Aorta (tissue), 5 donors: Measurements from ENCODE around the gene FGD6. TPM values are rescaled to one million over a fixed set of nuclear protein-coding genes. Genes with fewer than 3 reads are reported as not detected.
"Not testable (repeated sequence)": the region's sequence is repeated elsewhere in the genome, so short reads cannot be mapped to it uniquely, and the experiment has no call there.

ENCODE experiments used
- ATAC-seq: fragments of 200-7000 bp; cut with Tn5 transposase; one replicate; pipeline ENCODE4 v1.9.1; 2022; ENCODE audit warnings: moderate library complexity; ENCODE audit not compliant: low FRiP score
- DNase-seq, 2 donors: peaks; one replicate each; pipeline ENCODE4 v3.0.0-alpha.2; 2020
- H3K27ac ChIP-seq, 2 donors: one replicate each; pipeline ENCODE4 v1.5.1; 2013; ENCODE audit warnings: low read length in 2 of 2, mild to moderate bottlenecking in 2 of 2, moderate library complexity in 2 of 2, control low read depth in 1 of 2, inconsistent platforms in 1 of 2, low read depth in 1 of 2
- H3K27me3 ChIP-seq, 2 donors: one replicate each; pipeline ENCODE4 v1.6.1; 2013; ENCODE audit warnings: control low read depth in 1 of 2, low read length in 1 of 2, mild to moderate bottlenecking in 1 of 2, moderate library complexity in 1 of 2; ENCODE audit not compliant: insufficient read depth in 2 of 2, control insufficient read depth in 1 of 2
- H3K36me3 ChIP-seq, 2 donors: one replicate each; pipeline ENCODE4 v1.6.1; 2013; ENCODE audit warnings: control low read depth in 1 of 2, low read length in 1 of 2, mild to moderate bottlenecking in 1 of 2; ENCODE audit not compliant: insufficient read depth in 2 of 2, control insufficient read depth in 1 of 2
- H3K4me1 ChIP-seq, 2 donors: one replicate each; pipeline ENCODE4 v1.6.1; 2013; ENCODE audit warnings: low read length in 2 of 2, control low read depth in 1 of 2, mild to moderate bottlenecking in 1 of 2, moderate library complexity in 1 of 2; ENCODE audit not compliant: insufficient read depth in 2 of 2, control insufficient read depth in 1 of 2
- H3K4me3 ChIP-seq, 2 donors: one replicate each; pipeline ENCODE4 v1.5.1; 2013; ENCODE audit warnings: low read length in 2 of 2, control low read depth in 1 of 2, mild to moderate bottlenecking in 1 of 2
- H3K9me3 ChIP-seq: one replicate; pipeline ENCODE4 v1.6.1; 2013; ENCODE audit warnings: mild to moderate bottlenecking, low read length; ENCODE audit not compliant: control insufficient read depth
- WGBS, 2 donors: extraction: QIAGEN DNeasy Blood & Tissue Kit; methylation state at CpG; one replicate each; pipeline ENCODE4 v1.1.7; 2013; 5-methylcytosine and 5-hydroxymethylcytosine counted together
- intact Hi-C, 2 donors: fragments of 100-400 bp; cut with DNase I; formaldehyde crosslinking; loops; one replicate each; pipeline versions ENCODE4 v1.14.2 to v1.15.0; 2022
- polyA plus RNA-seq, 2 donors: library from polyadenylated mRNA; stranded (reverse); fragments of 200-250 nt; gene quantifications; one replicate each; pipeline ENCODE4 v1.2.3, GENCODE V29; 2013
- total RNA-seq, 2 donors: library from RNA; stranded (reverse); fragmentation: NEBNext Ultra II Directional; extraction: Animal tissue kit (Norgen Biotek cat#: 25700); gene quantifications; one replicate each; pipeline ENCODE4 v1.2.1, GENCODE V29; 2021
- donor health status: healthy with polysubstance abuse.
- donor health status: Bipolar disorder and iron deficiency.
- donor health status: DM: no; HTN: no; CAD: no.
- donor health status: DM: no; HTN: no; CAD: no.
- donor health status: DM: yes; HTN: yes; CAD: no.

FGD6 gene
- total and polyA plus RNA-seq, 4 donors: 0.95 to 15.5 (median 5.1) TPM

GRCh38 chr12:95257541-95257940, 40.3 kb upstream of the FGD6 start:
- H3K4me3 ChIP-seq: no peak overlapping the region
- no peak for ATAC-seq
- H3K9me3 ChIP-seq: no peaks in the 10 kb centered on the region
- H3K4me1 ChIP-seq: no peaks in the 10 kb centered on the region
- no peak for DNase-seq
- 82 to 88% methylated on average over 3 of the region's 3 CpGs for whole genome bisulfite sequencing, 2 donors
- peak overlapping the region in 1 of 2 donors; percentile 49 for H3K27ac ChIP-seq
- peaks cover 1 to 9% of the 10 kb centered on the region in 2 donors for H3K36me3 ChIP-seq
- H3K27me3 ChIP-seq: no peaks in the 10 kb centered on the region
- intact Hi-C loops: no loop called here

GRCh38 chr12:95253386-95253785, 36.1 kb upstream of the FGD6 start:
- intact Hi-C loops: no loop called here
- ATAC-seq (no peak), DNase-seq (no peak)
- Histone ChIP-seq H3K4me3 (no peak overlapping the region), H3K4me1 (peaks cover 0 to 2% of the 10 kb centered on the region in 2 donors), H3K36me3 (peaks cover 0 to 6% of the 10 kb centered on the region in 2 donors), H3K9me3 (no peaks in the 10 kb centered on the region), H3K27ac (no peak overlapping the region), H3K27me3 (no peaks in the 10 kb centered on the region)

- WGBS, 2 donors: 80 to 84% methylated on average over 8 of the region's 8 CpGs
- Histone ChIP-seq H3K9me3 (no peaks in the 10 kb centered on the region), H3K27me3 (no peaks in the 10 kb centered on the region), H3K4me3 (no peak overlapping the region), H3K4me1 (peaks cover under 1 to 4% of the 10 kb centered on the region in 2 donors), H3K36me3 (no peaks in the 10 kb centered on the region), H3K27ac (no peak overlapping the region)
- ATAC-seq (no peak), DNase-seq (no peak)
- intact Hi-C loops: loop anchor here in 1 of 2 donors (10.0 kb wide), 1 partner anchor 56 kb away; no protein-coding TSS in a partner anchor
Measured at GRCh38 chr12:95248604-95249360, 31.5 kb upstream of the FGD6 start.

GRCh38 chr12:95248095-95248494, 30.8 kb upstream of the FGD6 start:
- 61 to 63% methylated on average over 1 of the region's 1 CpG for WGBS, 2 donors
- H3K27ac ChIP-seq: no peak overlapping the region
- H3K27me3 ChIP-seq: no peaks in the 10 kb centered on the region
- H3K4me1 ChIP-seq: peaks cover 4% of the 10 kb centered on the region in 2 donors
- intact Hi-C loops: loop anchor here in 1 of 2 donors (10.0 kb wide), 1 partner anchor 57 kb away; no protein-coding TSS in a partner anchor
- no peak for DNase-seq
- no peaks in the 10 kb centered on the region for H3K36me3 ChIP-seq
- no peaks in the 10 kb centered on the region for H3K9me3 ChIP-seq
- H3K4me3 ChIP-seq: no peak overlapping the region
- no peak for ATAC-seq

- intact Hi-C loops: loop anchor here in 1 of 2 donors (10.0 kb wide), 1 partner anchor 60 kb away; no protein-coding TSS in a partner anchor
- no peak for ATAC-seq
- Histone ChIP-seq H3K4me1 (peaks cover 6% of the 10 kb centered on the region in 2 donors), H3K27ac (no peak overlapping the region), H3K27me3 (no peaks in the 10 kb centered on the region), H3K4me3 (no peak overlapping the region), H3K36me3 (no peaks in the 10 kb centered on the region), H3K9me3 (no peaks in the 10 kb centered on the region)
- no peak for DNase-seq
- 71 to 89% methylated on average over 3 of the region's 3 CpGs for WGBS, 2 donors
Measured at GRCh38 chr12:95244350-95244749, 27.1 kb upstream of the FGD6 start.

GRCh38 chr12:95243497-95244183, 26.4 kb upstream of the FGD6 start:
- ATAC-seq: no peak
- Histone ChIP-seq H3K4me1 (peaks cover 4 to 9% of the 10 kb centered on the region in 2 donors), H3K4me3 (no peak overlapping the region), H3K9me3 (no peaks in the 10 kb centered on the region), H3K27me3 (no peaks in the 10 kb centered on the region), H3K36me3 (no peaks in the 10 kb centered on the region), H3K27ac (no peak overlapping the region)
- intact Hi-C loops: loop anchor here in 1 of 2 donors (10.0 kb wide), 1 partner anchor 61 kb away; no protein-coding TSS in a partner anchor
- no peak for DNase-seq
- WGBS, 2 donors: 94 to 96% methylated on average over 4 of the region's 4 CpGs

GRCh38 chr12:95241761-95242506, 24.7 kb upstream of the FGD6 start:
- ATAC-seq: no peak
- no peak overlapping the region for H3K4me3 ChIP-seq
- peak overlapping the region; percentile 25 to 85 for H3K27ac ChIP-seq
- intact Hi-C loops: loop anchor here in 1 of 2 donors (10.0 kb wide), 1 partner anchor 63 kb away; no protein-coding TSS in a partner anchor
- H3K36me3 ChIP-seq: no peaks in the 10 kb centered on the region
- 81 to 83% methylated on average over 4 of the region's 4 CpGs for WGBS, 2 donors
- no peaks in the 10 kb centered on the region for H3K9me3 ChIP-seq
- H3K4me1 ChIP-seq: peaks cover 5 to 13% of the 10 kb centered on the region in 2 donors
- DNase-seq: no peak
- no peaks in the 10 kb centered on the region for H3K27me3 ChIP-seq

GRCh38 chr12:95241138-95241537, 23.9 kb upstream of the FGD6 start:
- intact Hi-C loops: loop anchor here in 1 of 2 donors (10.0 kb wide), 1 partner anchor 64 kb away; no protein-coding TSS in a partner anchor
- not testable (repeated sequence) for H3K36me3 ChIP-seq, H3K4me3 ChIP-seq, ATAC-seq, DNase-seq, H3K27me3 ChIP-seq, H3K9me3 ChIP-seq
- WGBS, 2 donors: 86 to 87% methylated on average over 6 of the region's 6 CpGs
- H3K4me1 ChIP-seq: peaks cover 5 to 16% of the 10 kb centered on the region in 2 donors
- peak overlapping the region; percentile 53 to 85 for H3K27ac ChIP-seq
